GM19452 (cell line): ENCODE data around the gene GPR153.

ENCODE experiments used
- ATAC-seq: cut with Tn5 transposase; IDR thresholded peaks from one replicate; pipeline ENCODE4 v1.9.1; 2021; ENCODE audit not compliant: unreplicated experiment

Gene GPR153

GRCh38 chr1:6287029-6287428, 26.1 kb upstream of the GPR153 start:
- ATAC-seq: no peak

- no peak for ATAC-seq
These were observed 25.4 kb upstream of the GPR153 start for GRCh38 chr1:6286266-6286665.

- ATAC-seq: no peak
These were observed 24.4 kb upstream of the GPR153 start for GRCh38 chr1:6285336-6285735.

GRCh38 chr1:6282577-6283270, 21.8 kb upstream of the GPR153 start:
- no peak for ATAC-seq

- no peak for ATAC-seq
These were observed 20.9 kb upstream of the GPR153 start for GRCh38 chr1:6281511-6282402.

GRCh38 chr1:6280761-6281451, 20.0 kb upstream of the GPR153 start:
- ATAC-seq: no peak

- ATAC-seq: no peak
These were observed 18.9 kb upstream of the GPR153 start for GRCh38 chr1:6279613-6280383.

- ATAC-seq: no peak
These were observed 18.2 kb upstream of the GPR153 start for GRCh38 chr1:6279066-6279465.

- no peak for ATAC-seq
These were observed 17.4 kb upstream of the GPR153 start for GRCh38 chr1:6278263-6278662.

GRCh38 chr1:6276811-6277555, 16.1 kb upstream of the GPR153 start:
- no peak for ATAC-seq

GRCh38 chr1:6275826-6276782, 15.2 kb upstream of the GPR153 start:
- no peak for ATAC-seq

GRCh38 chr1:6274622-6275139, 13.8 kb upstream of the GPR153 start:
- ATAC-seq: no peak

- ATAC-seq: no peak
These were observed 13.2 kb upstream of the GPR153 start for GRCh38 chr1:6274102-6274501.

- no peak for ATAC-seq
These were observed 12.5 kb upstream of the GPR153 start for GRCh38 chr1:6273380-6273891.

GRCh38 chr1:6272868-6273267, 12.0 kb upstream of the GPR153 start:
- no peak for ATAC-seq

GRCh38 chr1:6272452-6272851, 11.6 kb upstream of the GPR153 start:
- ATAC-seq: no peak

GRCh38 chr1:6271554-6271953, 10.7 kb upstream of the GPR153 start:
- no peak for ATAC-seq

GRCh38 chr1:6271006-6271405, 10.1 kb upstream of the GPR153 start:
- ATAC-seq: no peak

GRCh38 chr1:6270401-6270800, 9.5 kb upstream of the GPR153 start:
- no peak for ATAC-seq
